Eye (tissue), 1 donor: ENCODE measurements around the gene FKBP5.
A peak's percentile ranks its signal among the peaks of the same experiment; 100 is the strongest.
"Not testable (repeated sequence)": the region's sequence is repeated elsewhere in the genome, so short reads cannot be mapped to it uniquely, and the experiment has no call there.

Source experiments
- DNase-seq: peaks from one replicate; pipeline ENCODE4 v3.0.0-alpha.2; 2015

FKBP5 gene

GRCh38 chr6:35582315-35582714 is 106.4 kb downstream of the FKBP5 start:
- DNase-seq = no peak

- no peak for DNase-seq
Measured at GRCh38 chr6:35581633-35582032, 107.1 kb downstream of the FKBP5 start.

GRCh38 chr6:35580836-35581235 is 107.9 kb downstream of the FKBP5 start:
- DNase-seq = no peak

GRCh38 chr6:35576682-35577081 is 112.0 kb downstream of the FKBP5 start:
- DNase-seq = no peak

- no peak for DNase-seq
Measured at GRCh38 chr6:35573495-35574110, 115.1 kb downstream of the FKBP5 start.

GRCh38 chr6:35570885-35571330 is 117.8 kb downstream of the FKBP5 start:
- DNase-seq = not testable (repeated sequence)

- DNase-seq = peak; percentile 48
Measured at GRCh38 chr6:35569011-35569461, 119.7 kb downstream of the FKBP5 start.

- DNase-seq = no peak
Measured at GRCh38 chr6:35566794-35567193, 121.9 kb downstream of the FKBP5 start.

GRCh38 chr6:35564733-35565132 is 124.0 kb downstream of the FKBP5 start:
- DNase-seq = no peak

GRCh38 chr6:35562060-35562459 is 126.7 kb downstream of the FKBP5 start:
- no peak for DNase-seq

- DNase-seq = no peak
Measured at GRCh38 chr6:35561113-35561512, 127.6 kb downstream of the FKBP5 start.

GRCh38 chr6:35558571-35558970 is 130.1 kb downstream of the FKBP5 start:
- DNase-seq = no peak

- no peak for DNase-seq
Measured at GRCh38 chr6:35557239-35557638, 131.5 kb downstream of the FKBP5 start.

GRCh38 chr6:35554811-35555210 is 133.9 kb downstream of the FKBP5 start:
- no peak for DNase-seq

- DNase-seq = no peak
Measured at GRCh38 chr6:35553315-35553714, 135.4 kb downstream of the FKBP5 start.

- DNase-seq = no peak
Measured at GRCh38 chr6:35552285-35552917, 136.3 kb downstream of the FKBP5 start.

- DNase-seq = no peak
Measured at GRCh38 chr6:35550437-35550836, 138.3 kb downstream of the FKBP5 start.

- no peak for DNase-seq
Measured at GRCh38 chr6:35547676-35548075, 141.0 kb downstream of the FKBP5 start.

GRCh38 chr6:35544769-35545361 is 143.8 kb downstream of the FKBP5 start:
- DNase-seq = no peak

GRCh38 chr6:35543459-35544193 is 145.1 kb downstream of the FKBP5 start:
- no peak for DNase-seq

- no peak for DNase-seq
Measured at GRCh38 chr6:35541836-35542235, 146.9 kb downstream of the FKBP5 start.

GRCh38 chr6:35539223-35539622 is 149.5 kb downstream of the FKBP5 start:
- no peak for DNase-seq

GRCh38 chr6:35535847-35536246 is 152.9 kb downstream of the FKBP5 start:
- DNase-seq = not testable (repeated sequence)
